Astrocyte of the hippocampus (primary cell): ENCODE data around the gene GPAM.
A peak's percentile ranks its signal among the peaks of the same experiment; 100 is the strongest.
"Not testable (repeated sequence)": the region's sequence is repeated elsewhere in the genome, so short reads cannot be mapped to it uniquely, and the experiment has no call there.

Experiments used
- DNase-seq: peaks from one replicate; pipeline ENCODE4 v3.0.0; 2011; ENCODE audit warnings: low read depth, low spot score

Gene GPAM

DNA sequence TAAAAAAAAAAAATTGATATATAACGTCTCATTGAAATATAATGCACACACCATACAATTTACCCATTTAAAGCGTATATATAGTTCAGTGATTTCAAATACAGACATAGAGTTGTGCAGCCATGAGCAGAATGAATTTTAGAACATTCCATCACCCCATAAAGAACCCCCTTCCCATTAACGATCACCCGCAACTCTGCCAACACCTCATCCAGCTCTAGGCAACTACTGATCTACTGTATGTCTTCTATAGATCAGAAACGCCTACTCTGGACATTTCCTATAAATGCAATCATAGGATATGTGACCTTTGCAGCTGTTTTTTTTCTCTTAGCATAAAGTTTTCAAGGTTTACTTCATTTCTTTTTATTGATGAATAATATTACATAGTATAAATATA is 33.4 kb upstream of the GPAM start:
- DNase-seq: no peak

DNA sequence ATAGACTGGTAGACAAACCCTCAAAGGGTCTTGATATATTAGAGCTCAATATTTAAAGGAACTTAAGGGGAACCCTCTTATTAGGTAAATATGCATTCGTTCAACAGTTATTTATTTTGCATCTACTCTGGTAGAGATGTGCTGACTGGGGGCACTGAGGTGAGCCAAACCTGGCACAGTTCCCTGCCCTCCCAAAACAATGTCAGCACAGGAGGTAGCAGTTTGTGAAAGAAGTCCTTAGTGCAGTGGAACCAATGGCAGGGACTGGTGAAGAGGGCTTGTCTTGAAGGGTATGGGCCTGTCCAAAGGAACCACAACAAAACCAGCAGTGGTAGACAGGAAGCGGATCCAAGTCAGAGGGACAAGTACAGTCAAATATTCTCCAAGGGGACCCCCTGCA is 32.6 kb upstream of the GPAM start:
- DNase-seq: no peak

GRCh38 chr10:112215342-112215774 is 31.8 kb upstream of the GPAM start:
- DNase-seq: no peak

- DNase-seq: no peak
These were observed 30.8 kb upstream of the GPAM start for GRCh38 chr10:112214298-112214926.

- DNase-seq: no peak
These were observed 30.3 kb upstream of the GPAM start for GRCh38 chr10:112213836-112214235.

GRCh38 chr10:112213098-112213823 is 29.7 kb upstream of the GPAM start:
- DNase-seq: no peak

DNA sequence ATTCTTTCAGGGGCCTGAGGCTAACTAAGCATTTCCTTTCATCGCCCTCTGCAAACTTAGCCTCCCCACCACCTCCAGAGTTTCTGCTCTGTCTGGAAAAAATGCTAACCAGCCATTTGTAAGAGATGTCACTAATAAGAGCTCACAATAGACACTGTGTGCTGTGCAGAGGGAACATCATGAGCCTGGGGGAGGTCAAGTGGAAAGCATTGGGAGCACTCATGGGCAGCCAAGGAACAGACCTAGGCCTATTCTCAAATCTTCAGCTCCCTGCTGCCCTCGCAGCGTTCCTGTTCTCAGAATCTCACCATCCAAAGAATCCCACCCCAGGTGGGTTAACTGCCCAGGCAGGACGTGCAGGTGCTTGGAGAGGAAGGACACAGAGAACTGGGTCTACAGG is 27.1 kb upstream of the GPAM start:
- no peak for DNase-seq

GRCh38 chr10:112209684-112210131 is 26.1 kb upstream of the GPAM start:
- peak; percentile 64 for DNase-seq

GRCh38 chr10:112208997-112209396 is 25.4 kb upstream of the GPAM start:
- peak; percentile 50 for DNase-seq

GRCh38 chr10:112208292-112208691 is 24.7 kb upstream of the GPAM start:
- DNase-seq: peak; percentile 73

DNA sequence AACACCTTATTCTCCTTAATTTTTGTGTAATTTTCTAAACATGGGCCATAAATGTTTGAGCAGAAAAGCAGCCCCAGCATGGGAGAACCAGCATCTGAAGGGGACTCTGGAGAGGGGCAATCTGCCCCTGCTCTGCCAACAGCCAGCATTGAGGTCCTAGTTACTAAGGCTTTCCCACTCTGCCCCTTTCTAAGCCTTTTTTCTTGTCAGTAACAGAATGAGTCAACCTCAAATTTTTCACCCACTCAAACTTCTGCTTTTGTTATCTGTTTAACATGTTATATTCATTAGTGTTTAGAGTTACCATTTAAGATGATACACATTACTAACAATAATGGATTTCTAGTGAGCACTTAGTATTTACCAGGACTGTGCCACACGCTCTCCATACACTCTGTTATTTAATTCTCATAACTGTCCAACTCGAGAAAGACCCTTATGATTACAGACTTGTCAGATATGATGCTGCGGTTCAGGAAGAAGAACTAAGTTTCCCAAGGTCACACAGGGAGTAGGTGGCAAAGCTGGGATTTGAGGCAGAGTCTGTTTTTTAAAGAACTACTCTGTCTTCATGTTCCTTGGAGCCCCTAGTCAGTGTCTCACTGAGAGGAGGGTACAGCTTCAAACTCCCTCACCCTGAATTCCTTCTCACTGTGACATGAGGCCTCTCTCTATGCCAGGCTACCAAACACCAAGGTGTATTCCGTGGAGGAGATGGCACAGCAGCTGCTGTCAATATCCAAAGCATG is 19.9 kb upstream of the GPAM start:
- peak; percentile 27 for DNase-seq

DNA sequence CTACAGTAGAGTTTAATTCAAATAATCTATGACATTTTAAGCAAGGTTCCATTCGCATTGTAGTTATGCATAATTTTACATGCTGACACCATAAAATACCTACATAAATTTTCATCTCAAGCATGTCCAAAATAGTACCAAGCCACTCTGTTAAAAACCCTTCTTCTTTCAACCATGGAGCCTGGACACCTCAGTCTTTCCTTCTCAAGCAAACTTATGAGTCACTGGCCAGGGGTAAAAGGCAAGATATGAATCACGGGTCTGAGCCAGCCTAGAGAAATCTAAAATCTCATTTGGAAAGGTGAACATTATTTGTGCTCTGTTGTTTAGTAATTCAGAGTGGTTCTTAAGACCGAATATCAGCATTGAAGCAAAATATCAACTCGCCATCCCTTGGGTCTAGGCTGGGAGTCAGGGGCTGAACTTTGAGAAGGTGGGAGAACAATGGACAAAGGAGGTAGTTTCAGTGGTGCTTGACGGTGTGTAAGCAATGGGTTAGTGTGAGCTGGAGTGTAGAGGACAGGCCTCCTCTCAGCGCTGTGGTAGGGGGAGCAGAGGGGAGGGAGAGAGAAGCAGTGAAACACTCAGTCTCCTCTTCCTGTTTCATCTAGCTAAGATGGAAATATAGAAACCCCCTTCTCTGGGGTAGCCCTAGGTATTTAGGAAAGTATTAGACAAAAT is 19.1 kb upstream of the GPAM start:
- DNase-seq: peak; percentile 66

DNA sequence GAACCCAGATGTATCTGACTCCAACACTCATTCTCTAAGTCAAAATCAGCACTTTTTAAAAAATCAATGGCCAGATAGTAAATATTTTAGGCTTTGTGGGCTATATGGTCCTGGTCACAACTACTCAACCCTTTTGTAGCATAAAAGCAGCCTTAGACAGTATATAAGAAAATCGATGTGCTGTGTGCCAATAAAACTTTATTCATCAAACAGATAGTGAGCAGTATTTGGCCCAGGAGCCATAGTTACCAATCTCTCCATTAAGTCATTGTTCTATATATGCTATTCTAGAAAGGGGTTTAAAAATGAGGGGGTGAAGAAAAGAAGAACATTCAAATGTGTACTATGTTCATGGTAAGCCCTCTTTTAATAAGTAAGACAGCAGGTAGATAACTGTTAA is 18.5 kb upstream of the GPAM start:
- no peak for DNase-seq

DNA sequence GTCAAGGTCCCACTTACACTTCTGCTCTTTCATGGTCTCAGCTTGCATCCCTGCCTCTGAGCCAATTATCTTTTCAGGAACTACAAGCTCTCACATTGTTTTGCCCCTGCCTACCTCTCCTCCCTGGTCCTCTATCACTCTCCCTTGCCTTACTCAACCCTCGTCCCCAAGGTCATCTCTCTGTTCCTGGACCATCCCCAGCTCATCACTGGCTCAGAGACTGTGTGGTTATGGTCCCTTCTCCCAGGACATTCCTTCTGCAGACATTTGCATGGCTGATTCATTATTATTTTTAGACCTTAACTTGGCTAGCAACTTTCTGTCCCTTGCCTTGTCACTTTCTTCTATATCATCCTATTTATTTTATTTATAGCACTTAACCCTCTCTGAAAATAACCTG is 17.8 kb upstream of the GPAM start:
- no peak for DNase-seq

DNA sequence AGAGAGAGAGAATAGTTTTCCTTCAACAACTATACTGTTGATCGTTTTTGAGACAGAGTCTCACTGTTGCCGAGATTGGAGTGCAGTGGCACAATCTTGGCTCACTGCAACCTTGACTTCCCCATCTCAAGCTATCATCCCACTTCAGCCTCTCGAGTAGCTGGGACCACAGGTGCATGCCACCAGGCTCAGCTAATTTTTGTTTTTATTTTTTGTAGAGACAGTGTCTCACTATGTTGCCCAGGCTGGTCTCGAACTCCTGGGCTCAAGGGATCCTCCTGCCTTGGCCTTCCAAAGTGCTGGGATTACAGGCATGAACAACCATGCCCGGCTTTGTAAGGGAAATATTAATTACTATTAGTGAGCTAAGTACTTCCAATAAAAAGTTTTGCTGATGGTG is 16.7 kb upstream of the GPAM start:
- DNase-seq: not testable (repeated sequence)

- DNase-seq: not testable (repeated sequence)
These were observed 14.1 kb upstream of the GPAM start for GRCh38 chr10:112197662-112198061.

DNA sequence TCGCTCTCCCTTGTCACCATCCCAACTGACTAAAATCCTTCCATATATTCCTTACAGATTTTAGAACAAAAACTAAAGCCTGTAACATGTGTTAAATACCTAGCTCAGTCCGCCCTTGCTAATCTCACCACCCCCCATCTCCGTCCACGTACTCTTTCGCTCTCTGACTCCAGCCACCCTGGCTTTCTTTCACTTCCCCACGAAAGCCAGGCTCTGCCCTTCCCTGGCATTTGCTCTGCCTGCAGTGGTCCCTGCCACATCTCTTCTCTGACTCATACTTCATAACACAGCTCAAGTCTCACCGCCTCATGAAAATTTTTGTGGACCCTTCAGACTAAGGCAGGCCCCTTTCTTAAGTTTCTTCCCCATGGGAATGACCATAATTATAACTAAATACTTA is 11.7 kb upstream of the GPAM start:
- peak; percentile 17 for DNase-seq

DNA sequence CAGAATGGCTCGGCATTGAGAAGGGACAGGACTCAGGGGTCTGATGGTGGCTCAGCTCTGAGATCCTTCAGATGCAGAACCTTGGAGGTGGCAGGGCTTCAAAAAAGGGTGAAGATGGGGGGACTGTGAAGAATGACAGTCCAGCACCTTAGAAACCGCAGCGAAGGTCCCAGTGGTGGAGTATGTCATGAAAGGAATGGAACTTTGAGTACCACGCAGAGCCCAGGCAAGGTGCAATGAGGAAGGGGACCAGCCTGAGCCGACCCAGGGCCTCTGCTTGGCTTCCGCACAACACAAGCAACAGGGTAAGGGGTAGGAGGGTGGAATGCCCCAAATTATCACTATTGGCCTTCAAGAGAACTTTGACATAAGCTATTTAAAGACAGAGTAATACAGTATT is 8.2 kb upstream of the GPAM start:
- DNase-seq: no peak

- DNase-seq: no peak
These were observed 7.6 kb upstream of the GPAM start for GRCh38 chr10:112191041-112191590.

DNA sequence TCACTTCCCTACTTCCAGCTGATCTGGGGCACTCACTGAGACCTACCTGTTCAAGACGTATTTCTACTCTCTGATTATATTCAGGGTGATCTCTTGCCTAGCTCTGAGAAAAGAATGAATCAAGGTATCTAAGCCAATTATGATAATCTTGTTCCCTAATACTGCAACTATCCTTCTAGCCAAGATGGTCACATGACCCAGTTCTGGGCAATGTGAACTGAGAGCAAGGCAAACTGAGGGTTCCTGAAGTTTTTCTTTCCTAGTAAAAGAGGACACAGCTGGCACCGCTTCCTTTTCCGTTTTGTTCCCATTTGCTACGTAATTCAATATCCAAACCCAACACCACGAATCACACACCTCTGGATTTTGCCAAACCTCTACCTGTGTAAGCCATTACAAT is 5.9 kb upstream of the GPAM start:
- no peak for DNase-seq

DNA sequence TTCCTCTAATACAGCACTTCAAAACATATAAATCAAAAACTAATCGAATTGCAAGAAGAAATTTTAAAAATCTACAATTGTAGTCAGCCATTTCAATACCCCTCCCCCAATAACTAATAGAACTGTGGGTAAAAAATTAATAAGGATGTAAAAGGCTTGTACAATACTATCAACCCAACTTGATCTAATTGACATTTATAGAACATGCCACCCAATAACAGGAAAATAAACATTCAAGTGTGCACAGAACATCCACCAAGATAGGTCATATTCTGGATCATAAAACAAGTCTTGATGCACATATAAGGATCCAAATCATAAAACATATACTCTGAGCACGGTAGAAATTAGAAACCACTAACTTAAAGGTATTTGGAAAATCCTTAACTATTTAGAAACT is 4.0 kb upstream of the GPAM start:
- DNase-seq: no peak

DNA sequence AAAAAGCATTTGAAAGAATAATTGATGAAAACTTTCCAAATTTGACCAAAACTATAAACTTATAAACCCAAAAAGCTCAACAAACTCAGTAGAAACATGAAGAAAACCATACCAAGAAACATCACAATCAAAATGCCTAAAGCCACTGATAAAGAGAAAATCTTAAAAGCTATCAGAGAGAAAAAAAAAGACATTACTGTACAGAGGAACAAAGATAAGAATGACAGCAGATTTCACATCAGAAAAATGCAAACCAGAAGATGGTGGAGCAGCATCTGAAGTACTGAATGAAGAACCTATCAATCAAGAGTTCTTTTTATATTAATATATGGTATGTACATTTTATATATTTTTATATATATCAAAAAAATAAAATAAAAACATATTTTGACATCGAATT is 2.4 kb upstream of the GPAM start:
- DNase-seq: no peak
